ENCODE data around the gene PPFIA3.

- TF ChIP-seq CTCF (IDR thresholded peaks at IDR 0.05; ENCODE audit: low read length), result no peak
- TF ChIP-seq EZH2phosphoT487 (IDR thresholded peaks at IDR 0.05; ENCODE audit: low read length), result no peak
Measured at GRCh38 chr19:49165865-49166301, 46.5 kb downstream of the PPFIA3 start.
